Esophagus muscularis mucosa (tissue), 4 donors: ENCODE measurements around the gene MRPL20.
"Not testable (repeated sequence)": the region's sequence is repeated elsewhere in the genome, so short reads cannot be mapped to it uniquely, and the experiment has no call there.

ENCODE experiments used
- EP300 ChIP-seq: sonication (generic); formaldehyde crosslinking; IDR thresholded peaks from one replicate; pipeline ENCODE4 v1.6.1; 2017; ENCODE audit warnings: antibody characterized with exemption
- POLR2A ChIP-seq: fragments of 450-650 bp; IDR thresholded peaks from one replicate; pipeline ENCODE4 v1.6.1; 2017; ENCODE audit warnings: antibody characterized with exemption, moderate library complexity, mild to moderate bottlenecking, low read depth
- TF ChIP-seq, protein P1 (sequence below), 3 experiments: fragments of 200-600 bp in 2 of 3; fragments of 450-650 bp in 1 of 3; sonication (generic) in 2 of 3; IDR thresholded peaks; one replicate each; pipeline ENCODE4 v1.5.1; 2017 to 2019; ENCODE audit warnings: antibody characterized with exemption in 3 of 3, mild to moderate bottlenecking in 2 of 3, moderate library complexity in 1 of 3

DNA sequence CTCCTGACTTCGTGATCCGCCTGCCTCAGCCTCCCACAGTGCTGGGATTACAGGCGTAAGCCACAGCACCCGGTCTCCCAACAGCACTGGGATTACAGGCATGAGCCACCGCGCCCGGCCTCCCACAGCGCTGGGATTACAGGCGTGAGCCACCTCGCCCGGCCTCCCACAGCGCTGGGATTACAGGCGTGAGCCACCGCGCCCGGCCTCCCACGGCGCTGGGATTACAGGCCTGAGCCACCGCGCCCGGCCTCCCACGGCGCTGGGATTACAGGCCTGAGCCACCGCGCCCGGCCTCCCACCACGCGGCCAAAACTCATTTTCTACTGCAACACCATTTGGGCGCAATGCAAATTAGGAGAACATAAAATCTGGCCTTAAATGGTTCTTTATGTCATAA is 21.8 kb downstream of the MRPL20 start:
- TF ChIP-seq, protein P1, sequence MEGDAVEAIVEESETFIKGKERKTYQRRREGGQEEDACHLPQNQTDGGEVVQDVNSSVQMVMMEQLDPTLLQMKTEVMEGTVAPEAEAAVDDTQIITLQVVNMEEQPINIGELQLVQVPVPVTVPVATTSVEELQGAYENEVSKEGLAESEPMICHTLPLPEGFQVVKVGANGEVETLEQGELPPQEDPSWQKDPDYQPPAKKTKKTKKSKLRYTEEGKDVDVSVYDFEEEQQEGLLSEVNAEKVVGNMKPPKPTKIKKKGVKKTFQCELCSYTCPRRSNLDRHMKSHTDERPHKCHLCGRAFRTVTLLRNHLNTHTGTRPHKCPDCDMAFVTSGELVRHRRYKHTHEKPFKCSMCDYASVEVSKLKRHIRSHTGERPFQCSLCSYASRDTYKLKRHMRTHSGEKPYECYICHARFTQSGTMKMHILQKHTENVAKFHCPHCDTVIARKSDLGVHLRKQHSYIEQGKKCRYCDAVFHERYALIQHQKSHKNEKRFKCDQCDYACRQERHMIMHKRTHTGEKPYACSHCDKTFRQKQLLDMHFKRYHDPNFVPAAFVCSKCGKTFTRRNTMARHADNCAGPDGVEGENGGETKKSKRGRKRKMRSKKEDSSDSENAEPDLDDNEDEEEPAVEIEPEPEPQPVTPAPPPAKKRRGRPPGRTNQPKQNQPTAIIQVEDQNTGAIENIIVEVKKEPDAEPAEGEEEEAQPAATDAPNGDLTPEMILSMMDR (IDR thresholded peaks at IDR 0.05) = not testable (repeated sequence)
- TF ChIP-seq POLR2A, EP300: not testable (repeated sequence)
